SU-DHL-6 (cell line): ENCODE results near the gene NYAP2.

Experiments
- H2AFZ ChIP-seq: fragments of 200-600 bp; sonication (generic); 2 replicates; pipeline ENCODE4 v1.6.1; 2014; ENCODE audit warnings: low read depth, mild to moderate bottlenecking, moderate library complexity, mixed read lengths, antibody characterized with exemption, low read length; ENCODE audit not compliant: severe bottlenecking
- H3F3A ChIP-seq: fragments of 200-600 bp; shearing (Covaris generic); 2 replicates; pipeline ENCODE4 v1.6.0; 2016; ENCODE audit warnings: antibody characterized with exemption, mild to moderate bottlenecking; ENCODE audit not compliant: insufficient read depth
- H3K27ac ChIP-seq: fragments of 200-600 bp; sonication (generic); 2 replicates; pipeline ENCODE4 v1.5.1; 2016; ENCODE audit warnings: low read depth, mild to moderate bottlenecking, low read length, moderate library complexity, mixed read lengths
- H3K27me3 ChIP-seq: fragments of 200-600 bp; sonication (generic), shearing (Covaris generic); 2 replicates; pipeline ENCODE4 v1.6.0; 2014; ENCODE audit warnings: mild to moderate bottlenecking, low read length
- H3K36me3 ChIP-seq: fragments of 200-600 bp; sonication (generic); 2 replicates; pipeline ENCODE4 v1.6.1; 2014; ENCODE audit warnings: mild to moderate bottlenecking, low read length, mixed read lengths
- H3K4me2 ChIP-seq: fragments of 300-600, 200-600 bp; shearing (Covaris generic), sonication (generic); 2 replicates; pipeline ENCODE4 v1.6.0; 2014; ENCODE audit warnings: low read length, low read depth, mild to moderate bottlenecking; ENCODE audit not compliant: poor library complexity, severe bottlenecking
- H3K4me3 ChIP-seq: fragments of 200-600 bp; sonication (generic); 2 replicates; pipeline ENCODE4 v1.5.1; 2014; ENCODE audit warnings: antibody characterized with exemption, low read length, mild to moderate bottlenecking, mixed read lengths; ENCODE audit not compliant: insufficient read depth, poor library complexity, severe bottlenecking
- H3K79me2 ChIP-seq: fragments of 200-600 bp; sonication (generic); 2 replicates; pipeline ENCODE4 v1.6.1; 2014; ENCODE audit warnings: mild to moderate bottlenecking, low read length, moderate library complexity; ENCODE audit not compliant: insufficient read depth
- H3K9ac ChIP-seq: fragments of 200-600 bp; sonication (generic); 2 replicates; pipeline ENCODE4 v1.7.0; 2014; ENCODE audit warnings: mild to moderate bottlenecking, low read length
- H3K9me2 ChIP-seq: fragments of 200-600 bp; sonication (generic); replicated peaks from 2 replicates; pipeline ENCODE4 v1.6.1; 2014; ENCODE audit warnings: low read length; ENCODE audit not compliant: insufficient read depth
- H3K9me3 ChIP-seq: fragments of 200-600 bp; sonication (generic); 2 replicates; pipeline ENCODE4 v1.6.1; 2014; ENCODE audit warnings: low read length, mixed read lengths; ENCODE audit not compliant: insufficient read depth
- H4K20me1 ChIP-seq: fragments of 200-600 bp; sonication (generic); 2 replicates; pipeline ENCODE4 v1.6.1; 2014; ENCODE audit warnings: low read depth, mild to moderate bottlenecking, antibody characterized with exemption, low read length, moderate library complexity, mixed read lengths
- EZH2phosphoT487 ChIP-seq: fragments of 200-600 bp; sonication (generic), shearing (Covaris generic); conservative IDR thresholded peaks from 2 replicates; pipeline ENCODE4 v1.6.1; 2018; ENCODE audit warnings: mild to moderate bottlenecking, antibody characterized with exemption, low read length, moderate library complexity, mixed read lengths
- TF ChIP-seq, protein P1 (sequence below): fragments of 200-600 bp; sonication (generic); IDR thresholded peaks from one replicate; pipeline ENCODE4 v1.5.1; 2017; ENCODE audit warnings: antibody characterized with exemption, mild to moderate bottlenecking, low read length, moderate library complexity; ENCODE audit not compliant: insufficient read depth, poor library complexity, severe bottlenecking

NYAP2 gene

DNA sequence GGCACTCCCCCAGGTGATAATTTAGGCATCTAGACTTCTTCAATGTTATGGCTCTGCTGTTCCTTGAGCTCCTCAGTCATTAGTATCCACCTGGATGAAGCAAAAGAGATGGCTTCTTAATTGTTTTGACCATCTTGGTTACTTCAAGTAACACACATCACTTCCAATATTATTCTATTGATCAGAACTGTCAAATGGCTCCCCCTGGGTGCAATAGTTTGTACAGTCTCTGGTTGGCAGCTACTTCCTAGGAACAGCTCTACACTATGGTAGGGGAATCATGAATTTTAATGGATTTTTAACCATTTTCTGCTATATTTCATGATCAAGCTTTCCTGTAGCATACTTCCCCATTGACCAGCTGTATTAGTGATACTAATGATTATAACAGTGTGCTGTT, 157.0 kb downstream of the NYAP2 start:
- no peak for TF ChIP-seq EZH2phosphoT487
- TF ChIP-seq, protein P1, sequence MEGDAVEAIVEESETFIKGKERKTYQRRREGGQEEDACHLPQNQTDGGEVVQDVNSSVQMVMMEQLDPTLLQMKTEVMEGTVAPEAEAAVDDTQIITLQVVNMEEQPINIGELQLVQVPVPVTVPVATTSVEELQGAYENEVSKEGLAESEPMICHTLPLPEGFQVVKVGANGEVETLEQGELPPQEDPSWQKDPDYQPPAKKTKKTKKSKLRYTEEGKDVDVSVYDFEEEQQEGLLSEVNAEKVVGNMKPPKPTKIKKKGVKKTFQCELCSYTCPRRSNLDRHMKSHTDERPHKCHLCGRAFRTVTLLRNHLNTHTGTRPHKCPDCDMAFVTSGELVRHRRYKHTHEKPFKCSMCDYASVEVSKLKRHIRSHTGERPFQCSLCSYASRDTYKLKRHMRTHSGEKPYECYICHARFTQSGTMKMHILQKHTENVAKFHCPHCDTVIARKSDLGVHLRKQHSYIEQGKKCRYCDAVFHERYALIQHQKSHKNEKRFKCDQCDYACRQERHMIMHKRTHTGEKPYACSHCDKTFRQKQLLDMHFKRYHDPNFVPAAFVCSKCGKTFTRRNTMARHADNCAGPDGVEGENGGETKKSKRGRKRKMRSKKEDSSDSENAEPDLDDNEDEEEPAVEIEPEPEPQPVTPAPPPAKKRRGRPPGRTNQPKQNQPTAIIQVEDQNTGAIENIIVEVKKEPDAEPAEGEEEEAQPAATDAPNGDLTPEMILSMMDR = no peak
- Histone ChIP-seq H3F3A (no peaks in the 10 kb centered on the region), H3K9me2 (no peaks in the 10 kb centered on the region), H2AFZ (no peak overlapping the region), H3K9me3 (no peaks in the 10 kb centered on the region), H3K27me3 (no peaks in the 10 kb centered on the region), H3K4me3 (no peak overlapping the region), H3K4me2 (no peak overlapping the region), H3K79me2 (no peaks in the 10 kb centered on the region), H3K27ac (no peak overlapping the region), H4K20me1 (no peaks in the 10 kb centered on the region), H3K9ac (no peak overlapping the region), H3K36me3 (no peaks in the 10 kb centered on the region)

DNA sequence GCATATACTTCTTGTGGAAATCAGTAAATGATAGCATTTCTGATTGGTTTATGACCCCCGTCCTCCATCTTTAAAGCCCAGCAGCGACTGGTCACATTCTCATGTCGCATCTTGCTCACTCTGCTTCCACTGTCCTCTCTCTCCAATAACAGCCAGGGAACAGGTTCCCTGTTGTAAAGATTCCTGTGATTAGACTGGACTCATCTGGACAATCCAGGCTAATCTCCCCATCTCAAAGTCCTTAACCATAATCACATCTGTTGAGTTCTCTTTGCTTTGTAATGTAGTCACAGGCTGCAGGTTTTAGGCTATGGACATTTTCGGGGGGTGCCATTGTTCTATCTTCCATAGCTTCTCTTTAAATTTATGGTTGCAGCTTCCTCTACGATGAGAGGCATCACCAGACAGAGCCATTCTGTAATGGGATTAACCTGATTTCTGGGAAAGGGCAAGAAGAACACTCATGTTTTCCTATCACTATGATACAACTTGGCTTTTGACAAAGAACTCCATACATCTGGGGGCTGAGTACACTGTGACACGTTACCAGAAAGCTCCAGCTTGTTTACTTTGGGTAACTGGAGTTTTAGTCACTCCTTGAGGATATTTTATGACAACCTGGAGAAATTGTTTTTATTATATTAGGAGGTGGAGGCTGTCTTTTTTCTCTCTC, 159.0 kb downstream of the NYAP2 start:
- H3K4me3 ChIP-seq = no peak overlapping the region
- H3K27ac ChIP-seq = no peak overlapping the region
- no peaks in the 10 kb centered on the region for H3K27me3 ChIP-seq
- no peaks in the 10 kb centered on the region for H4K20me1 ChIP-seq
- no peaks in the 10 kb centered on the region for H3K9me3 ChIP-seq
- no peaks in the 10 kb centered on the region for H3K79me2 ChIP-seq
- H3K9ac ChIP-seq = no peak overlapping the region
- H3K9me2 ChIP-seq = no peaks in the 10 kb centered on the region
- H3F3A ChIP-seq = no peaks in the 10 kb centered on the region
- H3K36me3 ChIP-seq = no peaks in the 10 kb centered on the region
- TF ChIP-seq, protein P1 = no peak
- TF ChIP-seq EZH2phosphoT487 = no peak
- no peak overlapping the region for H2AFZ ChIP-seq
- H3K4me2 ChIP-seq = no peak overlapping the region

DNA sequence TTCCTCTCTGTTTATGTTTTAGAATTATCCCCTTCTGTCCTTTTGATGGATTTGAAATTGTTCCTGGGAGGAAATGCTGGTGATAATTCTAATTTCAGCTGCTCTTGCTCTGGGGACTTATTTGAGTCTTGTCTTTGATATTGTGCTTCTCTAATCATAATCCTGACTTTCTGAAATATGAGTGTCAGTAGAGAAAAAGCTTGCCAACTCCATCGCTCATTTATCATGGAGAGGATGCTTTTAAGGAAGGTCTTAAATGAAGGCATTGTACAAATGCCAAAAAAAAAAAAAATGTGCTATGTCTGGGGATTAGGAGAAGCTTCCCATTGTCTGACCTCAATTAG, 159.5 kb downstream of the NYAP2 start:
- no peaks in the 10 kb centered on the region for H3K36me3 ChIP-seq
- H3K79me2 ChIP-seq = no peaks in the 10 kb centered on the region
- no peaks in the 10 kb centered on the region for H3K9me3 ChIP-seq
- no peaks in the 10 kb centered on the region for H3K9me2 ChIP-seq
- H4K20me1 ChIP-seq = no peaks in the 10 kb centered on the region
- TF ChIP-seq EZH2phosphoT487 = no peak
- TF ChIP-seq, protein P1 = no peak
- no peak overlapping the region for H3K4me3 ChIP-seq
- H3F3A ChIP-seq = no peaks in the 10 kb centered on the region
- H3K4me2 ChIP-seq = no peak overlapping the region
- no peak overlapping the region for H3K9ac ChIP-seq
- no peaks in the 10 kb centered on the region for H3K27me3 ChIP-seq
- H3K27ac ChIP-seq = no peak overlapping the region
- H2AFZ ChIP-seq = no peak overlapping the region

DNA sequence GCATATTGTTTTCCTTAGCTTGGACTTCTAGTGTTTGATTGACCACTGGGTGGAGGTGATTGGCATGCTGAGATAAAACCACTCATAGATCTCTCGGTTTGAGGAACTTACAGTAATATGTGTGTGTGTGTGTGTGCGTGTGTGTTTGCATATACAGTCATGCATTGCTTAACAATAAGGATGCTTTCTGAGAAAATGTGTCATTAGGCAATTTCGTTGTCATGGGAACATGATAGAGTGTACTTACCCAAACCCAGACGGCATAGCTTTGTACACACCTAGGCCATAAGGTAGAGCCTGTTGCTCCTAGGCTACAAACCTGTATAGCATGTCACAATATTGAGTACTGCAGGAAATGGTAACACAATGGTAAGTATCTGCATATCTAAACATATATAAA, 167.3 kb downstream of the NYAP2 start:
- H3K27ac ChIP-seq = no peak overlapping the region
- H3K4me2 ChIP-seq = no peak overlapping the region
- H3K36me3 ChIP-seq = no peaks in the 10 kb centered on the region
- no peak overlapping the region for H3K4me3 ChIP-seq
- no peak for TF ChIP-seq EZH2phosphoT487
- TF ChIP-seq, protein P1 = no peak
- H3F3A ChIP-seq = no peaks in the 10 kb centered on the region
- H3K79me2 ChIP-seq = no peaks in the 10 kb centered on the region
- no peak overlapping the region for H2AFZ ChIP-seq
- no peaks in the 10 kb centered on the region for H4K20me1 ChIP-seq
- no peaks in the 10 kb centered on the region for H3K9me2 ChIP-seq
- no peaks in the 10 kb centered on the region for H3K27me3 ChIP-seq
- no peaks in the 10 kb centered on the region for H3K9me3 ChIP-seq
- no peak overlapping the region for H3K9ac ChIP-seq
